A549 (cell line): ENCODE measurements around the gene MOB4. TPM values are rescaled to one million over a fixed set of nuclear protein-coding genes. Genes with fewer than 3 reads are reported as not detected.
"Not testable (repeated sequence)": the region's sequence is repeated elsewhere in the genome, so short reads cannot be mapped to it uniquely, and the experiment has no call there.

ENCODE experiments used
- ATAC-seq, 2 experiments: fragments of 200-7000 bp in 1 of 2; fragments of >200 bp in 1 of 2; cut with Nextera tagmentation in 1 of 2; cut with Tn5 transposase in 1 of 2; 3 replicates each; pipeline versions ENCODE4 v1.8.0 to v1.9.1; 2018 to 2020; ENCODE audit warnings: mild to moderate bottlenecking in 1 of 2, moderate library complexity in 1 of 2
- CTCF ChIA-PET: fragments of 300-600 bp; sonication (Branson Sonifier 250); formaldehyde crosslinking; extraction: SDS; loops from one replicate; lab custom pipeline; 2021; ENCODE audit warnings: antibody characterized with exemption, inconsistent platforms; lab: Yijun Ruan, JAX
- POLR2A ChIA-PET: fragments of 350-600 bp; formaldehyde crosslinking; extraction: SDS; loops from one replicate; lab custom pipeline; 2021; ENCODE audit warnings: antibody characterized with exemption, inconsistent platforms; lab: Yijun Ruan, JAX
- DNase-seq, 2 experiments: peaks; one replicate each; pipeline versions ENCODE4 v3.0.0 to v3.0.0-alpha.2; 2011 to 2016; ENCODE audit warnings: low read depth in 1 of 2, low spot score in 1 of 2
- FAIRE-seq: peaks from 2 replicates; lab custom pipeline; 2011; peaks lifted over from hg19 to GRCh38; lab: Jason Lieb, UNC
- H3K27ac ChIP-seq, 2 experiments: fragments of >200 bp; sonication (Bioruptor Twin); formaldehyde crosslinking; 3 replicates each; pipeline ENCODE4 v1.5.1; 2016 to 2017
- H3K4me1 ChIP-seq: fragments of >200 bp; sonication (Bioruptor Twin); formaldehyde crosslinking; 3 replicates; pipeline ENCODE4 v1.6.1; 2016
- H3K4me2 ChIP-seq: fragments of >200 bp; sonication (Bioruptor Twin); formaldehyde crosslinking; 3 replicates; pipeline ENCODE4 v1.6.1; 2016
- H3K4me3 ChIP-seq: fragments of >200 bp; sonication (Bioruptor Twin); formaldehyde crosslinking; 3 replicates; pipeline ENCODE4 v1.5.1; 2016
- H3K9me3 ChIP-seq: fragments of >200 bp; sonication (Bioruptor Twin); formaldehyde crosslinking; 3 replicates; pipeline ENCODE4 v1.6.1; 2016
- CBX8 ChIP-seq: fragments of 200-600 bp; sonication (generic); IDR thresholded peaks from 2 replicates; pipeline ENCODE4 v1.6.1; 2016
- ELK1 ChIP-seq: fragments of 150-350 bp; IDR thresholded peaks from 2 replicates; pipeline ENCODE4 v1.6.1; 2014; ENCODE audit warnings: low read depth, mild to moderate bottlenecking, low read length
- HDAC2 ChIP-seq: fragments of 200-600 bp; sonication (generic); IDR thresholded peaks from 2 replicates; pipeline ENCODE4 v1.6.1; 2016
- HEYL ChIP-seq: fragments of 250-450 bp; sonication (Bioruptor Pico); IDR thresholded peaks from 2 replicates; pipeline ENCODE4 v1.8.0; 2021; ENCODE audit warnings: mild to moderate bottlenecking, moderate library complexity
- HOXB13 ChIP-seq: fragments of 250-450 bp; sonication (Bioruptor Pico); IDR thresholded peaks from 2 replicates; pipeline ENCODE4 v1.5.0; 2020; ENCODE audit warnings: low read depth, mild to moderate bottlenecking, moderate library complexity
- RAD21 ChIP-seq, 2 experiments: fragments of >200 bp in 1 of 2; sonication (Bioruptor Twin) in 1 of 2; formaldehyde crosslinking in 1 of 2; IDR thresholded peaks in 1 of 2; conservative IDR thresholded peaks in 1 of 2; 2 replicates in 1 of 2; 3 replicates in 1 of 2; pipeline ENCODE4 v1.6.1; 2012 to 2018; ENCODE audit warnings: inconsistent platforms in 1 of 2
- RNF2 ChIP-seq: fragments of 200-600 bp; sonication (generic); IDR thresholded peaks from 2 replicates; pipeline ENCODE4 v1.6.1; 2016; ENCODE audit warnings: low read depth, mild to moderate bottlenecking, antibody characterized with exemption, moderate library complexity, borderline replicate concordance
- SMC3 ChIP-seq: fragments of >200 bp; sonication (Bioruptor Twin); formaldehyde crosslinking; IDR thresholded peaks from 3 replicates; pipeline ENCODE4 v1.6.1; 2018; ENCODE audit warnings: inconsistent platforms
- SREBF2 ChIP-seq: fragments of 450-650 bp; IDR thresholded peaks from 2 replicates; pipeline ENCODE4 v1.6.1; 2014; ENCODE audit warnings: mild to moderate bottlenecking, moderate library complexity
- ZC3H11A ChIP-seq: fragments of 450-650 bp; IDR thresholded peaks from 2 replicates; pipeline ENCODE4 v1.6.1; 2014; ENCODE audit warnings: antibody characterized with exemption, mild to moderate bottlenecking
- ZFP36 ChIP-seq: fragments of 450-650 bp; IDR thresholded peaks from 2 replicates; pipeline ENCODE4 v1.6.1; 2014; ENCODE audit warnings: borderline replicate concordance; ENCODE audit not compliant: partially characterized antibody
- ZSCAN20 ChIP-seq: fragments of 250-450 bp; sonication (Bioruptor Pico); IDR thresholded peaks from 2 replicates; pipeline ENCODE4 v1.8.0; 2022; ENCODE audit warnings: mild to moderate bottlenecking, moderate library complexity
- WGBS: methylation state at CpG from one replicate; pipeline ENCODE4 v1.1.6; 2017; ENCODE audit errors: missing lambda C conversion rate; 5-methylcytosine and 5-hydroxymethylcytosine counted together
- polyA plus RNA-seq, 4 experiments: library from polyadenylated mRNA; depleted of rRNA in 3 of 4; stranded (reverse); fragments of >200 nt; fragmentation: RNase III in 1 of 4; extraction: RNeasy Plus Mini Kit Qiagen cat#74134 plus additional on column Dnase treatment in 1 of 4; gene quantifications; 2 replicates in 3 of 4; 3 replicates in 1 of 4; pipeline ENCODE4 v1.2.3, GENCODE V29; 2011 to 2017
- TF ChIP-seq, protein P1 (sequence below): fragments of >200 bp; sonication (Bioruptor Twin); formaldehyde crosslinking; IDR thresholded peaks from 3 replicates; pipeline ENCODE4 v1.5.1; 2016

Gene MOB4
- polyA plus RNA-seq, 2 of the 4 experiments (the other 2 are of a cell fraction), result 57.5 to 74.7 TPM

- CTCF ChIA-PET, result no interaction called here
- Histone ChIP-seq H3K4me2 (peak overlapping the region; percentile 64), H3K27ac (peak overlapping the region; percentile 56 to 73; a peak in 5 of 6 replicates)
- no peak for ATAC-seq
- POLR2A ChIA-PET, result interaction anchor here (0.6 kb wide), 1 partner anchor 11 kb away, joined by 3 read pairs; no protein-coding TSS in a partner anchor
- no peak for TF ChIP-seq ZFP36
- no peak for TF ChIP-seq ZSCAN20 (CRISPR knock-in tag)
- no peak for TF ChIP-seq ELK1
- no peak for TF ChIP-seq CBX8
- no peak for TF ChIP-seq ZC3H11A
- no peak for TF ChIP-seq HEYL
- TF ChIP-seq HOXB13 (CRISPR knock-in tag), result no peak
- TF ChIP-seq HDAC2, result no peak
- TF ChIP-seq SREBF2, result no peak
- TF ChIP-seq, all 56 proteins: peak for 0
- H3K4me3 ChIP-seq, result no peak overlapping the region
- WGBS, result 86% methylated on average over 4 of the region's 4 CpGs
- no peak for DNase-seq
- H3K4me1 ChIP-seq, result peaks cover 30% of the 10 kb centered on the region
- peaks cover 24% of the 10 kb centered on the region for H3K9me3 ChIP-seq
- no peak for FAIRE-seq
Observed at GRCh38 chr2:197577446-197577845, 61.6 kb downstream of the MOB4 start.

GRCh38 chr2:197578294-197578693, 62.4 kb downstream of the MOB4 start:
- ATAC-seq, FAIRE-seq, POLR2A ChIA-PET: not testable (repeated sequence)

GRCh38 chr2:197580166-197580565, 64.3 kb downstream of the MOB4 start:
- H3K4me2 ChIP-seq, ATAC-seq, FAIRE-seq, CTCF ChIA-PET, POLR2A ChIA-PET, H3K4me3 ChIP-seq, H3K27ac ChIP-seq, DNase-seq, H3K9me3 ChIP-seq: not testable (repeated sequence)
- peaks cover 26% of the 10 kb centered on the region for H3K4me1 ChIP-seq
- 92% methylated on average over 3 of the region's 3 CpGs for WGBS

More at GRCh38 chr2:197578294-197578693, 62.4 kb downstream of the MOB4 start:
- Histone ChIP-seq H3K27ac (0 out of 6 replicates have a peak overlapping the region, but pooled peaks of 1 of the 2 experiments have one; percentile 22), H3K4me1 (peaks cover 28% of the 10 kb centered on the region), H3K9me3 (peaks cover 16% of the 10 kb centered on the region)
- WGBS, result 87% methylated on average over 2 of the region's 2 CpGs
- CTCF ChIA-PET, H3K4me3 ChIP-seq, H3K4me2 ChIP-seq, DNase-seq: not testable (repeated sequence)

- DNase-seq, H3K4me3 ChIP-seq, H3K27ac ChIP-seq, ATAC-seq, H3K9me3 ChIP-seq, POLR2A ChIA-PET, H3K4me2 ChIP-seq, FAIRE-seq, H3K4me1 ChIP-seq: not testable (repeated sequence)
- CTCF ChIA-PET, result interaction anchor here (1.2 kb wide), 1 partner anchor 8 kb away, joined by 4 read pairs; no protein-coding TSS in a partner anchor
- 80% methylated on average over 7 of the region's 7 CpGs for WGBS
Observed at GRCh38 chr2:197587255-197587654, 71.4 kb downstream of the MOB4 start.

DNA sequence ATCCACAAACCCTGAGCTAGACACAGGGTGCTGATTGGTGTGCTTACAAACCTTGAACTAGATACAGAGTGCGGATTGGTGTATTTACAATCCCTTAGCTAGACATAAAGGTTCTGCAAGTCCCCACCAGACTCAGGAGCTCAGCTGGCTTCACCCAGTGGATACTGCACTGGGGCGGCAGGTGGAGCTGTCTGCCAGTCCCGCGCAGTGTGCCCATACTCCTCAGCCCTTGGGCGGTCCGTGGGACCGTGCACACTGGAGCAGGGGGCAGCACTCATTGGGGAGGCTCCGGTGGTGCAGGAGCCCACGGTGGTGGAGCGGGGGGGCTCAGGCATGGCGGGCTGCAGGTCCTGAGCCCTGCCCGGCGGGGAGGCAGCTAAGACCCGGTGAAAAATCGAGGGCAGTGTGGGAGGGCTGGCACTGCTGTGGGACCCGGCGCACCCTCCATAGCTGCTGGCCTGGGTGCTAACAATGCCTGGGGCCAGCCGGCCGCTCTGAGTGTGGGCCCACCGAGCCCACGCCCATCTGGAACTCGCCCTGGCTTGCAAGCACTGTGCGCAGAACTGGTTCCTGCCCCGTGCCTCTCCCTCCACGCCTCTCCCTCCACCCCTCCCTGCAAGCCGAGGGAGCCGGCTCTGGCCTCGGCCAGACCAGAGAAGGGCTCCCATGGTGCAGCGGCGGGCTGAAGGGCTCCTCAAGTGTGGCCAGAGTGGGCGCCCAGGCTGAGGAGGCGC, 75.6 kb downstream of the MOB4 start:
- FAIRE-seq (no peak), ATAC-seq (peak; percentile 98 to 100), DNase-seq (peak in 1 of 2 experiments; percentile 69)
- Histone ChIP-seq H3K4me3 (peak overlapping the region; percentile 44), H3K4me1 (peaks cover 4% of the 10 kb centered on the region; the same call in 1 of the 3 replicates), H3K4me2 (peak overlapping the region; percentile 70), H3K27ac (peak overlapping the region; percentile 54 to 80), H3K9me3 (no peaks in the 10 kb centered on the region)
- 71% methylated on average over 14 of the region's 32 CpGs for WGBS
- TF ChIP-seq RAD21 (conservative IDR thresholded peaks at IDR 0.05 in 1 of 2, IDR thresholded peaks at IDR 0.05 in 1 of 2) (peak; percentile 46 to 51; a peak in 4 of 5 replicates), SMC3 (peak; percentile 42), RNF2 (no peak)
- TF ChIP-seq, protein P1, sequence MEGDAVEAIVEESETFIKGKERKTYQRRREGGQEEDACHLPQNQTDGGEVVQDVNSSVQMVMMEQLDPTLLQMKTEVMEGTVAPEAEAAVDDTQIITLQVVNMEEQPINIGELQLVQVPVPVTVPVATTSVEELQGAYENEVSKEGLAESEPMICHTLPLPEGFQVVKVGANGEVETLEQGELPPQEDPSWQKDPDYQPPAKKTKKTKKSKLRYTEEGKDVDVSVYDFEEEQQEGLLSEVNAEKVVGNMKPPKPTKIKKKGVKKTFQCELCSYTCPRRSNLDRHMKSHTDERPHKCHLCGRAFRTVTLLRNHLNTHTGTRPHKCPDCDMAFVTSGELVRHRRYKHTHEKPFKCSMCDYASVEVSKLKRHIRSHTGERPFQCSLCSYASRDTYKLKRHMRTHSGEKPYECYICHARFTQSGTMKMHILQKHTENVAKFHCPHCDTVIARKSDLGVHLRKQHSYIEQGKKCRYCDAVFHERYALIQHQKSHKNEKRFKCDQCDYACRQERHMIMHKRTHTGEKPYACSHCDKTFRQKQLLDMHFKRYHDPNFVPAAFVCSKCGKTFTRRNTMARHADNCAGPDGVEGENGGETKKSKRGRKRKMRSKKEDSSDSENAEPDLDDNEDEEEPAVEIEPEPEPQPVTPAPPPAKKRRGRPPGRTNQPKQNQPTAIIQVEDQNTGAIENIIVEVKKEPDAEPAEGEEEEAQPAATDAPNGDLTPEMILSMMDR, result peak; percentile 35
- CTCF ChIA-PET, result interaction anchor here (0.7 to 3.5 kb wide), 4 partner anchors 9 to 187 kb away, joined by 3 to 15 read pairs (median 7); no protein-coding TSS in a partner anchor
- POLR2A ChIA-PET, result no interaction called here
